Gastrocnemius medialis (tissue), 4 donors: ENCODE results near the gene KISS1.
"Not testable (repeated sequence)": the region's sequence is repeated elsewhere in the genome, so short reads cannot be mapped to it uniquely, and the experiment has no call there.

Source experiments
- CTCF ChIP-seq, 5 experiments: fragments of 450-650 bp in 3 of 5; fragments of 200-600 bp in 2 of 5; sonication (generic) in 2 of 5; IDR thresholded peaks in 4 of 5; conservative IDR thresholded peaks in 1 of 5; 1 replicate in 4 of 5; 2 replicates in 1 of 5; pipeline ENCODE4 v1.5.1; 2016 to 2019; ENCODE audit warnings: antibody characterized with exemption in 5 of 5, mild to moderate bottlenecking in 3 of 5, moderate library complexity in 3 of 5
- POLR2A ChIP-seq, 2 donors: fragments of 450-650 bp; IDR thresholded peaks; one replicate each; pipeline ENCODE4 v1.6.1; 2017; ENCODE audit warnings: antibody characterized with exemption in 2 of 2, mild to moderate bottlenecking in 2 of 2, moderate library complexity in 2 of 2

- not testable (repeated sequence) for TF ChIP-seq CTCF (IDR thresholded peaks at IDR 0.05 in 4 of 5, conservative IDR thresholded peaks at IDR 0.05 in 1 of 5); POLR2A (IDR thresholded peaks at IDR 0.05)
Measured at GRCh38 chr1:204238520-204238919, 42.2 kb upstream of the KISS1 start.
